ENCODE measurements around the gene SLC28A1.

SLC28A1 gene

GRCh38 chr15:84886211-84886983 lies 1.9 kb downstream of the SLC28A1 start:
- DNase-seq = no peak

GRCh38 chr15:84886984-84887299 lies 2.5 kb downstream of the SLC28A1 start:
- DNase-seq = no peak

GRCh38 chr15:84887938-84888337 lies 3.5 kb downstream of the SLC28A1 start:
- no peak for DNase-seq

GRCh38 chr15:84888639-84889038 lies 4.2 kb downstream of the SLC28A1 start:
- no peak for DNase-seq

GRCh38 chr15:84889313-84889990 lies 5.0 kb downstream of the SLC28A1 start:
- no peak for DNase-seq

GRCh38 chr15:84889991-84890669 lies 5.7 kb downstream of the SLC28A1 start:
- DNase-seq = no peak

GRCh38 chr15:84890670-84891162 lies 6.3 kb downstream of the SLC28A1 start:
- DNase-seq = no peak

GRCh38 chr15:84891339-84891738 lies 6.9 kb downstream of the SLC28A1 start:
- DNase-seq = no peak

GRCh38 chr15:84892786-84893307 lies 8.4 kb downstream of the SLC28A1 start:
- DNase-seq = no peak

- DNase-seq = no peak
Measured at GRCh38 chr15:84893607-84894006, 9.1 kb downstream of the SLC28A1 start.

- DNase-seq = no peak
Measured at GRCh38 chr15:84894736-84895425, 10.4 kb downstream of the SLC28A1 start.

GRCh38 chr15:84898761-84899160 lies 14.3 kb downstream of the SLC28A1 start:
- no peak for DNase-seq

- DNase-seq = no peak
Measured at GRCh38 chr15:84899750-84900149, 15.3 kb downstream of the SLC28A1 start.

GRCh38 chr15:84901540-84901939 lies 17.1 kb downstream of the SLC28A1 start:
- DNase-seq = no peak

- no peak for DNase-seq
Measured at GRCh38 chr15:84903751-84904150, 19.3 kb downstream of the SLC28A1 start.

GRCh38 chr15:84904419-84904818 lies 20.0 kb downstream of the SLC28A1 start:
- no peak for DNase-seq

GRCh38 chr15:84905016-84905916 lies 20.8 kb downstream of the SLC28A1 start:
- no peak for DNase-seq

- DNase-seq = no peak
Measured at GRCh38 chr15:84907731-84908130, 23.3 kb downstream of the SLC28A1 start.

GRCh38 chr15:84908564-84908963 lies 24.1 kb downstream of the SLC28A1 start:
- DNase-seq = no peak

- DNase-seq = no peak
Measured at GRCh38 chr15:84909029-84909428, 24.6 kb downstream of the SLC28A1 start.

- no peak for DNase-seq
Measured at GRCh38 chr15:84909782-84910181, 25.3 kb downstream of the SLC28A1 start.
